Endothelial cell of umbilical vein (primary cell): ENCODE results near the gene MT1X. TPM values are rescaled to one million over a fixed set of nuclear protein-coding genes. Genes with fewer than 3 reads are reported as not detected.

ENCODE experiments used
- BruUV-seq: library from RNA; stranded (reverse); fragments of 400-500 nt; replicated peaks from 2 replicates; lab custom pipeline; 2021; lab: Mats Ljungman, UMichigan
- CTCF ChIA-PET: fragments of 300-600, 350-600 bp; sonication (Branson Sonifier 250); formaldehyde crosslinking; loops from one replicate; lab custom pipeline; 2021; ENCODE audit warnings: antibody characterized with exemption, inconsistent platforms; lab: Charles Lee
- POLR2A ChIA-PET: fragments of 300-600, 350-600 bp; sonication (Branson Sonifier 250); formaldehyde crosslinking; loops from one replicate; lab custom pipeline; 2021; ENCODE audit warnings: antibody characterized with exemption, inconsistent platforms; lab: Charles Lee
- DNase-seq: peaks from one replicate; pipeline ENCODE4 v3.0.0-alpha.2; 2011; ENCODE audit warnings: low read depth, low spot score
- FAIRE-seq: peaks from 2 replicates; lab custom pipeline; 2011; peaks lifted over from hg19 to GRCh38; lab: Jason Lieb, UNC
- H2AFZ ChIP-seq: 2 replicates; pipeline ENCODE4 v1.6.0; 2012; ENCODE audit warnings: low read depth, low read length, control low read depth, inconsistent platforms
- H3K27ac ChIP-seq: 2 replicates; pipeline ENCODE4 v1.5.1; 2011; ENCODE audit warnings: low read depth, mild to moderate bottlenecking, control low read depth, low read length, moderate library complexity; ENCODE audit not compliant: insufficient read depth
- H3K27me3 ChIP-seq, 2 experiments: 2 replicates each; pipeline versions ENCODE4 v1.6.0 to v1.6.1; 2011; ENCODE audit warnings: low read length in 2 of 2, mixed read lengths in 1 of 2; ENCODE audit not compliant: control insufficient read depth in 2 of 2, insufficient read depth in 2 of 2
- H3K36me3 ChIP-seq, 2 experiments: 2 replicates in 1 of 2; 3 replicates in 1 of 2; pipeline ENCODE4 v1.5.1; 2011; ENCODE audit warnings: low read length in 2 of 2, mild to moderate bottlenecking in 1 of 2, moderate library complexity in 1 of 2; ENCODE audit not compliant: control insufficient read depth in 2 of 2, insufficient read depth in 2 of 2; ENCODE audit errors: extremely low read depth in 1 of 2
- H3K4me1 ChIP-seq: 3 replicates; pipeline ENCODE4 v1.5.1; 2011; ENCODE audit warnings: mild to moderate bottlenecking, low read length; ENCODE audit not compliant: control insufficient read depth, insufficient read depth; ENCODE audit errors: extremely low read depth
- H3K4me2 ChIP-seq: 2 replicates; pipeline ENCODE4 v1.6.1; 2011; ENCODE audit warnings: low read length, control low read depth, mixed read lengths; ENCODE audit not compliant: insufficient read depth
- H3K4me3 ChIP-seq, 3 experiments: fragments of 200-600 bp in 1 of 3; sonication (generic), shearing (Covaris generic) in 1 of 3; replicated peaks in 1 of 3; 2 replicates each; pipeline ENCODE4 v1.5.1; 2011 to 2016; ENCODE audit warnings: control low read depth in 3 of 3, low read length in 3 of 3, mild to moderate bottlenecking in 2 of 3, inconsistent platforms in 1 of 3, low read depth in 1 of 3, moderate library complexity in 1 of 3; ENCODE audit not compliant: insufficient read depth in 1 of 3
- H3K79me2 ChIP-seq: 2 replicates; pipeline ENCODE4 v1.6.0; 2012; ENCODE audit warnings: low read length, inconsistent platforms; ENCODE audit not compliant: control insufficient read depth, insufficient read depth
- H3K9ac ChIP-seq: replicated peaks from 2 replicates; pipeline ENCODE3; 2011; ENCODE audit warnings: low read length, control low read depth; ENCODE audit not compliant: insufficient read depth; ENCODE audit errors: extremely low read depth
- H3K9me1 ChIP-seq: replicated peaks from 3 replicates; pipeline ENCODE4 v1.6.0; 2011; ENCODE audit warnings: mild to moderate bottlenecking, low read length; ENCODE audit not compliant: control insufficient read depth, insufficient read depth; ENCODE audit errors: extremely low read depth
- H3K9me3 ChIP-seq: replicated peaks from 2 replicates; pipeline ENCODE4 v1.5.1; 2012; ENCODE audit warnings: low read length, inconsistent platforms; ENCODE audit not compliant: control insufficient read depth, insufficient read depth
- H4K20me1 ChIP-seq: replicated peaks from 2 replicates; pipeline ENCODE3; 2011; ENCODE audit warnings: mild to moderate bottlenecking, low read length; ENCODE audit not compliant: control insufficient read depth, insufficient read depth; ENCODE audit errors: extremely low read depth
- FOS ChIP-seq: IDR thresholded peaks from 2 replicates; pipeline ENCODE4 v1.6.1; 2011; ENCODE audit warnings: mild to moderate bottlenecking, low read length, moderate library complexity, borderline replicate concordance; ENCODE audit not compliant: insufficient read depth
- GATA2 ChIP-seq: IDR thresholded peaks from 2 replicates; pipeline ENCODE4 v1.7.0; 2011; ENCODE audit warnings: low read depth, mild to moderate bottlenecking, moderate library complexity, mixed read lengths, low read length; ENCODE audit not compliant: insufficient read length, insufficient read depth
- JUN ChIP-seq: IDR thresholded peaks from 2 replicates; pipeline ENCODE4 v1.6.1; 2011; ENCODE audit warnings: borderline replicate concordance, low read depth; ENCODE audit not compliant: insufficient read length, insufficient read depth
- MYC ChIP-seq: IDR thresholded peaks from one replicate; pipeline ENCODE4 v1.6.1; 2011; ENCODE audit warnings: mild to moderate bottlenecking, low read depth, low read length
- POLR2AphosphoS5 ChIP-seq: IDR thresholded peaks from 2 replicates; pipeline ENCODE4 v1.6.1; 2012; ENCODE audit warnings: low read depth, mild to moderate bottlenecking, control low read depth, low read length, moderate library complexity; ENCODE audit not compliant: insufficient read depth
- dilution Hi-C: fragments of 300-500 bp; cut with MboI; formaldehyde crosslinking; loops from one replicate; pipeline ENCODE4 v1.15.0; 2019; ENCODE audit warnings: low sequenced_read_pairs; ENCODE audit not compliant: extremely low pct_ligation_motif_present
- intact Hi-C: fragments of 100-400 bp; cut with micrococcal nuclease; formaldehyde crosslinking; loops from one replicate; pipeline ENCODE4 v1.10.0; 2022
- polyA plus RNA-seq, 4 experiments: library from polyadenylated mRNA; depleted of rRNA in 3 of 4; stranded (reverse) in 3 of 4; unstranded in 1 of 4; fragments of >200 nt; gene quantifications; 2 replicates each; pipeline versions ENCODE4 v1.2.1 to v1.2.3, GENCODE V29; 2011 to 2012; ENCODE audit warnings: missing spikeins in 1 of 4
- total RNA-seq: library from RNA; stranded (reverse); gene quantifications from 2 replicates; pipeline ENCODE4 v1.2.3, GENCODE V29; 2021

Gene MT1X
- total and polyA plus RNA-seq, 2 donors (not counting 3 experiments of a cell fraction or from before 2014, with no cell fraction given), result 15.6 to 46.7 TPM

- no peak overlapping the region for H3K9ac ChIP-seq
- H2AFZ ChIP-seq, result no peak overlapping the region
- BruUV-seq, result no TSS peak
- no peak for TF ChIP-seq JUN
- no peaks in the 10 kb centered on the region for H3K4me1 ChIP-seq
- FAIRE-seq (no peak), DNase-seq (no peak)
- intact Hi-C loops, result no loop called here
- H3K4me3 ChIP-seq, result no peak overlapping the region
- H3K27me3 ChIP-seq, result no peaks in the 10 kb centered on the region
- no peak overlapping the region for H3K4me2 ChIP-seq
- H3K9me1 ChIP-seq, result no peaks in the 10 kb centered on the region
- H3K27ac ChIP-seq, result no peak overlapping the region
- H3K36me3 ChIP-seq, result no peaks in the 10 kb centered on the region
- H4K20me1 ChIP-seq, result no peaks in the 10 kb centered on the region
- no peaks in the 10 kb centered on the region for H3K9me3 ChIP-seq
- dilution Hi-C loops, result no loop called here
- no peaks in the 10 kb centered on the region for H3K79me2 ChIP-seq
- POLR2A ChIA-PET, result no interaction called here
- CTCF ChIA-PET, result interaction anchor here (0.8 to 1.7 kb wide), 2 partner anchors 13 to 45 kb away, joined by 5 read pairs; no protein-coding TSS in a partner anchor
These were observed 6.5 kb downstream of the MT1X start for GRCh38 chr16:56688762-56689161.

GRCh38 chr16:56689171-56689570 is 6.9 kb downstream of the MT1X start:
- Histone ChIP-seq H3K4me2 (no peak overlapping the region), H3K27me3 (no peaks in the 10 kb centered on the region), H3K4me1 (no peaks in the 10 kb centered on the region), H3K9me3 (no peaks in the 10 kb centered on the region), H3K79me2 (no peaks in the 10 kb centered on the region), H3K27ac (no peak overlapping the region), H3K4me3 (no peak overlapping the region), H3K9ac (no peak overlapping the region), H2AFZ (no peak overlapping the region), H4K20me1 (no peaks in the 10 kb centered on the region), H3K9me1 (no peaks in the 10 kb centered on the region), H3K36me3 (no peaks in the 10 kb centered on the region)
- ChIA-PET CTCF (interaction anchor here (0.8 to 1.7 kb wide), 2 partner anchors 13 to 46 kb away, joined by 5 read pairs; no protein-coding TSS in a partner anchor), POLR2A (no interaction called here)
- DNase-seq (no peak), FAIRE-seq (no peak)
- intact Hi-C loops (no loop called here), dilution Hi-C loops (no loop called here)
- no peak for TF ChIP-seq GATA2
- TF ChIP-seq FOS, result no peak
- TF ChIP-seq POLR2AphosphoS5, result no peak
- TF ChIP-seq MYC, result no peak
- BruUV-seq, result no TSS peak
